ENCODE measurements around the gene TSPAN2. TPM values are rescaled to one million over a fixed set of nuclear protein-coding genes. Genes with fewer than 3 reads are reported as not detected.

Gene TSPAN2
- total RNA-seq, 2 experiments from 2014 or later, result 0.25 to 0.36 TPM

- Histone ChIP-seq H3K79me2 (ENCODE audit: insufficient read depth, low read depth, low read length) (no peaks in the 10 kb centered on the region), H3K27ac (ENCODE audit: low read depth, low read length, poor library complexity, severe bottlenecking) (no peak overlapping the region), H3K36me3 (ENCODE audit: insufficient read depth, low read length) (no peaks in the 10 kb centered on the region), H3K4me2 (ENCODE audit: low read length) (no peak overlapping the region), H3K9me2 (ENCODE audit: insufficient read depth, low read length) (no peaks in the 10 kb centered on the region), H4K20me1 (ENCODE audit: insufficient read depth, low read length) (no peaks in the 10 kb centered on the region), H3K4me1 (ENCODE audit: insufficient read depth, low read length, poor library complexity, severe bottlenecking) (peaks cover 6% of the 10 kb centered on the region), H2AFZ (ENCODE audit: low read length) (no peak overlapping the region), H3K4me3 (ENCODE audit: low read depth, low read length, poor library complexity, severe bottlenecking) (no peak overlapping the region), H3K9me3 (ENCODE audit: low read length) (no peaks in the 10 kb centered on the region)
- DNase-seq (ENCODE audit: low spot score), result no peak
- TF ChIP-seq, protein P1, sequence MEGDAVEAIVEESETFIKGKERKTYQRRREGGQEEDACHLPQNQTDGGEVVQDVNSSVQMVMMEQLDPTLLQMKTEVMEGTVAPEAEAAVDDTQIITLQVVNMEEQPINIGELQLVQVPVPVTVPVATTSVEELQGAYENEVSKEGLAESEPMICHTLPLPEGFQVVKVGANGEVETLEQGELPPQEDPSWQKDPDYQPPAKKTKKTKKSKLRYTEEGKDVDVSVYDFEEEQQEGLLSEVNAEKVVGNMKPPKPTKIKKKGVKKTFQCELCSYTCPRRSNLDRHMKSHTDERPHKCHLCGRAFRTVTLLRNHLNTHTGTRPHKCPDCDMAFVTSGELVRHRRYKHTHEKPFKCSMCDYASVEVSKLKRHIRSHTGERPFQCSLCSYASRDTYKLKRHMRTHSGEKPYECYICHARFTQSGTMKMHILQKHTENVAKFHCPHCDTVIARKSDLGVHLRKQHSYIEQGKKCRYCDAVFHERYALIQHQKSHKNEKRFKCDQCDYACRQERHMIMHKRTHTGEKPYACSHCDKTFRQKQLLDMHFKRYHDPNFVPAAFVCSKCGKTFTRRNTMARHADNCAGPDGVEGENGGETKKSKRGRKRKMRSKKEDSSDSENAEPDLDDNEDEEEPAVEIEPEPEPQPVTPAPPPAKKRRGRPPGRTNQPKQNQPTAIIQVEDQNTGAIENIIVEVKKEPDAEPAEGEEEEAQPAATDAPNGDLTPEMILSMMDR (conservative IDR thresholded peaks at IDR 0.05; ENCODE audit: low read length), result no peak
- no peak for TF ChIP-seq EZH2phosphoT487 (IDR thresholded peaks at IDR 0.05; ENCODE audit: borderline replicate concordance, low read depth, low read length)
- POLR2A ChIA-PET, result no interaction called here
- intact Hi-C loops (cut with micrococcal nuclease; ENCODE audit: unreplicated experiment), result loop anchor here (10.0 kb wide), 1 partner anchor 336 kb away; the partner anchor contains the start of gene CSDE1
- CTCF ChIA-PET (ENCODE audit: unreplicated experiment), result interaction anchor here (0.5 kb wide), 1 partner anchor 14 kb away, joined by 3 read pairs; no protein-coding TSS in a partner anchor
- no TSS peak for BruUV-seq (replicated peaks)
Measured at GRCh38 chr1:115090540-115090939, 1.2 kb upstream of the TSPAN2 start.

- no peak overlapping the region for H3K27ac ChIP-seq (ENCODE audit: low read depth, low read length, poor library complexity, severe bottlenecking)
Measured at GRCh38 chr1:115090186-115090490, 835 bp upstream of the TSPAN2 start.

More at GRCh38 chr1:115090186-115090490, 835 bp upstream of the TSPAN2 start:
- H3K4me3 ChIP-seq (ENCODE audit: low read depth, low read length, poor library complexity, severe bottlenecking), result no peak overlapping the region
- TF ChIP-seq, protein P1 (conservative IDR thresholded peaks at IDR 0.05; ENCODE audit: low read length), result no peak
- TF ChIP-seq EZH2phosphoT487 (IDR thresholded peaks at IDR 0.05; ENCODE audit: borderline replicate concordance, low read depth, low read length), result no peak
- intact Hi-C loops (cut with micrococcal nuclease; ENCODE audit: unreplicated experiment), result loop anchor here (10.0 kb wide), 1 partner anchor 335 kb away; the partner anchor contains the start of gene CSDE1
- peaks cover 6% of the 10 kb centered on the region for H3K4me1 ChIP-seq (ENCODE audit: insufficient read depth, low read length, poor library complexity, severe bottlenecking)
- peak overlapping the region; percentile 69; the same call in 1 of the 2 replicates for H3K4me2 ChIP-seq (ENCODE audit: low read length)
- peak overlapping the region; percentile 70; the same call in 1 of the 2 replicates for H2AFZ ChIP-seq (ENCODE audit: low read length)
- H3K36me3 ChIP-seq (ENCODE audit: insufficient read depth, low read length), result no peaks in the 10 kb centered on the region
- no TSS peak for BruUV-seq (replicated peaks)
- no peak for DNase-seq (ENCODE audit: low spot score)
- H3K79me2 ChIP-seq (ENCODE audit: insufficient read depth, low read depth, low read length), result no peaks in the 10 kb centered on the region
- CTCF ChIA-PET (ENCODE audit: unreplicated experiment), result no interaction called here
- H4K20me1 ChIP-seq (ENCODE audit: insufficient read depth, low read length), result no peaks in the 10 kb centered on the region
- POLR2A ChIA-PET, result interaction anchor here (1.0 kb wide), 1 partner anchor 10 kb away, joined by 3 read pairs; no protein-coding TSS in a partner anchor
- no peaks in the 10 kb centered on the region for H3K9me2 ChIP-seq (ENCODE audit: insufficient read depth, low read length)
- no peaks in the 10 kb centered on the region for H3K9me3 ChIP-seq (ENCODE audit: low read length)

Measured in OCI-LY7 (cell line).